Tibial nerve (tissue), 4 donors: ENCODE measurements around the gene SPRR2G. TPM values are rescaled to one million over a fixed set of nuclear protein-coding genes. Genes with fewer than 3 reads are reported as not detected.
"Not testable (repeated sequence)": the region's sequence is repeated elsewhere in the genome, so short reads cannot be mapped to it uniquely, and the experiment has no call there.

Experiments
- DNase-seq, 2 donors: peaks; one replicate each; pipeline ENCODE4 v3.0.0-alpha.2; 2019; ENCODE audit warnings: low spot score in 2 of 2
- H3K27ac ChIP-seq, 4 donors: fragments of 200-600 bp; sonication (generic) in 3 of 4; one replicate each; pipeline ENCODE4 v1.5.1; 2017 to 2019; ENCODE audit warnings: mild to moderate bottlenecking in 1 of 4
- H3K27me3 ChIP-seq, 2 donors: fragments of 200-600 bp; sonication (generic) in 1 of 2; one replicate each; pipeline versions ENCODE4 v1.5.1 to v1.6.0; 2017 to 2019
- H3K36me3 ChIP-seq, 3 donors: fragments of 200-600 bp; sonication (generic); one replicate each; pipeline ENCODE4 v1.5.1; 2018 to 2019
- H3K4me1 ChIP-seq, 4 donors: fragments of 200-600 bp; sonication (generic) in 3 of 4; one replicate each; pipeline ENCODE4 v1.5.1; 2017 to 2019
- H3K4me3 ChIP-seq, 4 donors: fragments of 200-600 bp; sonication (generic) in 3 of 4; one replicate each; pipeline ENCODE4 v1.5.1; 2017 to 2019; ENCODE audit warnings: mild to moderate bottlenecking in 1 of 4, moderate library complexity in 1 of 4
- H3K9me3 ChIP-seq, 4 donors: fragments of 200-600 bp; sonication (generic) in 3 of 4; one replicate each; pipeline ENCODE4 v1.5.1; 2017 to 2019
- CTCF ChIP-seq, 5 experiments: fragments of 200-600 bp in 3 of 5; fragments of 450-650 bp in 2 of 5; sonication (generic) in 3 of 5; IDR thresholded peaks; one replicate each; pipeline ENCODE4 v1.5.1; 2016 to 2019; ENCODE audit warnings: antibody characterized with exemption in 5 of 5, mild to moderate bottlenecking in 3 of 5, moderate library complexity in 2 of 5
- EP300 ChIP-seq, 2 donors: sonication (generic); formaldehyde crosslinking; IDR thresholded peaks; one replicate each; pipeline ENCODE4 v1.6.1; 2017; ENCODE audit warnings: antibody characterized with exemption in 2 of 2, mild to moderate bottlenecking in 1 of 2
- POLR2A ChIP-seq, 2 donors: fragments of 450-650 bp; IDR thresholded peaks; one replicate each; pipeline ENCODE4 v1.6.1; 2017; ENCODE audit warnings: antibody characterized with exemption in 2 of 2, mild to moderate bottlenecking in 2 of 2, moderate library complexity in 2 of 2
- WGBS, 2 donors: methylation state at CpG; one replicate each; pipeline ENCODE4 v1.1.5; 2018; 5-methylcytosine and 5-hydroxymethylcytosine counted together
- total RNA-seq, 4 donors: library from RNA; depleted of rRNA; stranded (reverse); fragments of >200 nt; gene quantifications; one replicate each; pipeline ENCODE4 v1.1.0, GENCODE V29; 2016

The SPRR2G gene
- total RNA-seq, result not detected

GRCh38 chr1:153150846-153151245 is at the start of gene SPRR2G:
Gene SPRR2G (minus strand): TSS chr1:153150890. CDS start chr1:153150110, 780 bp downstream.
- Histone ChIP-seq H3K9me3 (no peaks in the 10 kb centered on the region), H3K4me3 (no peak within 1 kb of the TSS), H3K27me3 (no peaks in the 10 kb centered on the region), H3K27ac (no peak within 1 kb of the TSS), H3K4me1 (no peaks in the 10 kb centered on the region), H3K36me3 (no peaks in the 10 kb centered on the region)
- DNase-seq, result no peak
- WGBS, 2 donors, result 62 to 71% methylated on average over 1 of the region's 1 CpG
- TF ChIP-seq EP300 (IDR thresholded peaks at IDR 0.05), result no peak

GRCh38 chr1:153195216-153195615 is 44.5 kb upstream of the SPRR2G start:
- H3K27me3 ChIP-seq, result no peaks in the 10 kb centered on the region
- TF ChIP-seq POLR2A (IDR thresholded peaks at IDR 0.05) (no peak), CTCF (IDR thresholded peaks at IDR 0.05) (no peak), EP300 (IDR thresholded peaks at IDR 0.05) (no peak)
- WGBS, 2 donors, result 72 to 74% methylated on average over 4 of the region's 4 CpGs
- no peaks in the 10 kb centered on the region for H3K36me3 ChIP-seq
- no peaks in the 10 kb centered on the region for H3K9me3 ChIP-seq
- H3K4me1 ChIP-seq, result no peaks in the 10 kb centered on the region
- H3K4me3 ChIP-seq, result no peak overlapping the region
- H3K27ac ChIP-seq, result no peak overlapping the region
- no peak for DNase-seq

GRCh38 chr1:153194331-153195050 is 43.8 kb upstream of the SPRR2G start:
- WGBS, 2 donors, result 61 to 64% methylated on average over 3 of the region's 3 CpGs
- H3K27me3 ChIP-seq, result no peaks in the 10 kb centered on the region
- no peaks in the 10 kb centered on the region for H3K4me1 ChIP-seq
- no peaks in the 10 kb centered on the region for H3K9me3 ChIP-seq
- DNase-seq, result no peak
- TF ChIP-seq CTCF (IDR thresholded peaks at IDR 0.05) (no peak), POLR2A (IDR thresholded peaks at IDR 0.05) (no peak), EP300 (IDR thresholded peaks at IDR 0.05) (no peak)
- H3K27ac ChIP-seq, result no peak overlapping the region
- H3K36me3 ChIP-seq, result no peaks in the 10 kb centered on the region
- no peak overlapping the region for H3K4me3 ChIP-seq

- no peak for DNase-seq
- H3K27me3 ChIP-seq, result no peaks in the 10 kb centered on the region
- H3K27ac ChIP-seq, result no peak overlapping the region
- no peak for TF ChIP-seq POLR2A (IDR thresholded peaks at IDR 0.05)
- no peak overlapping the region for H3K4me3 ChIP-seq
- no peaks in the 10 kb centered on the region for H3K4me1 ChIP-seq
- 31 to 33% methylated on average over 3 of the region's 3 CpGs for WGBS, 2 donors
- no peaks in the 10 kb centered on the region for H3K9me3 ChIP-seq
- no peaks in the 10 kb centered on the region for H3K36me3 ChIP-seq
Measured at GRCh38 chr1:153192697-153193096, 42.0 kb upstream of the SPRR2G start.

GRCh38 chr1:153190373-153190772 is 39.7 kb upstream of the SPRR2G start:
- H3K27me3 ChIP-seq, result no peaks in the 10 kb centered on the region
- H3K4me1 ChIP-seq, result no peaks in the 10 kb centered on the region
- DNase-seq, result no peak
- no peaks in the 10 kb centered on the region for H3K36me3 ChIP-seq
- H3K9me3 ChIP-seq, result peaks cover 0 to 17% (median 0%) of the 10 kb centered on the region in 4 donors
- TF ChIP-seq CTCF (IDR thresholded peaks at IDR 0.05) (no peak), POLR2A (IDR thresholded peaks at IDR 0.05) (no peak), EP300 (IDR thresholded peaks at IDR 0.05) (no peak)
- 10 to 18% methylated on average over 3 of the region's 3 CpGs for WGBS, 2 donors
- H3K27ac ChIP-seq, result no peak overlapping the region
- H3K4me3 ChIP-seq, result no peak overlapping the region

- not testable (repeated sequence) for DNase-seq, H3K36me3 ChIP-seq, H3K4me1 ChIP-seq, H3K27ac ChIP-seq, H3K27me3 ChIP-seq, H3K4me3 ChIP-seq
- 76% methylated on average over 4 of the region's 4 CpGs for WGBS, 2 donors
- peaks cover 0 to 34% (median 0%) of the 10 kb centered on the region in 4 donors for H3K9me3 ChIP-seq
Measured at GRCh38 chr1:153188301-153188700, 37.6 kb upstream of the SPRR2G start.
